Adipose tissue (tissue), 3 donors: Measurements from ENCODE around the gene SCN1B. TPM values are rescaled to one million over a fixed set of nuclear protein-coding genes. Genes with fewer than 3 reads are reported as not detected.
"Not testable (repeated sequence)": the region's sequence is repeated elsewhere in the genome, so short reads cannot be mapped to it uniquely, and the experiment has no call there.

Experiments
- H3K27ac ChIP-seq: one replicate; pipeline ENCODE4 v1.5.1; 2013; ENCODE audit warnings: low read depth, low read length
- WGBS, 3 donors: extraction: QIAGEN DNeasy Blood & Tissue Kit; methylation state at CpG; one replicate each; pipeline ENCODE4 v1.1.7; 2013; 5-methylcytosine and 5-hydroxymethylcytosine counted together
- polyA plus RNA-seq, 3 donors: library from polyadenylated mRNA; stranded (reverse); fragments of 200-250 nt; gene quantifications; one replicate each; pipeline ENCODE4 v1.2.3, GENCODE V29; 2013
- donor health status: healthy with polysubstance abuse.
- donor health status: Bipolar disorder and iron deficiency.
- donor health status: healthy.

SCN1B gene
- polyA plus RNA-seq, 3 donors: 5.2 to 22.5 (median 7.9) TPM

DNA sequence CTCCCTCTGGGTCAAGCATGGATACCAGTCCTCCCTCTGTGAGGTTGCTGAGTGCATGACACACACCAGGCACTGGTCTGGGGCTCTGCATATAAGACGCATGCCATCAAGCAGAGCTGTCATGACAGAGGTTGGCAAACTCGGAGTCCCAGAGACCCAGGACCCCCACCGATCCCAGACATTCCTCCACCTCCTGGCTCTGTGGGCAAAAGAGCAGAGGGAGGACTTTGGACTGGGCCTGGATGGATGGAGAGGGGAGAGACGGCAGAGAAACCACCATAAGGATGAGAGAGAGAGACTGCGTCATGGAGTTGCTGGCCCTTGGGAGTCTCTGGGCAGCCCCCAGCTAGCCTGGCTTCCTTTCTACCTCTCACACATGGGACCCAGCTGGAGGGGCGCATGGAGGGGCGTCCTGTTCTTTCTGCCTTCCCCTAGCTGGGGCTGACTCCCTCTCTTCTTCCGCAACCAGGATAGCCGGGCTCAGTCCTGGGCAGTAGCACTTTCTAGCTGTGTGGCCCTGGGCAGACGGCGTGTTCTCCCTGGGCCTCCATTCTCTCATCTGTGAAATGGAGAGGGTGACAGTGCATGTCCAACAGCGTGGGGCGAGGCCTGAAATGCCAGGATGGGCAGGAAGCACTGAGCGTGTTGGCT is 12.8 kb downstream of the SCN1B start:
- 53 to 91% (median 78%) methylated on average over 13 to 14 of the region's 14 CpGs for WGBS, 3 donors
- H3K27ac ChIP-seq: no peak overlapping the region

DNA sequence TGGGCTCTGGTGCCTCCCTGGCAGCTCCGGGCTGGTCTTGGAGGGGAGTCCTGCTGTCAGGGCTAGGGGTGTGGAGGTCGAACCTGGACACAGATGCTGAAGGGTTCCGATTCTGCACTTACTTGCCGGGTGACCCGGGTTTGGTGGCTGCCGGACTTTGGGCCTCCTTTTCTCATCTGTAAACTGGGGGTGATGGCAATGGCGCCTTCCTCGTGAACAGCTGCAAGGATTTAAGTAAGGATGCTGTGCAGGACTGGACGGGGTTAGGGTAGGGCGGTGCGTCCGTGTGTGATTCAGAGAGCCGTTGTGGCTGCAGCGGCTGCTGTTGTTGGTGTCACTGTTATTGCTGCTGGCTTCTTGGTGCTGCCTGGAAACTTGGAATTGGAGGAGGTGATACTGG is 13.6 kb downstream of the SCN1B start:
- no peak overlapping the region for H3K27ac ChIP-seq
- WGBS, 3 donors: 68 to 88% (median 87%) methylated on average over 13 to 14 of the region's 14 CpGs

DNA sequence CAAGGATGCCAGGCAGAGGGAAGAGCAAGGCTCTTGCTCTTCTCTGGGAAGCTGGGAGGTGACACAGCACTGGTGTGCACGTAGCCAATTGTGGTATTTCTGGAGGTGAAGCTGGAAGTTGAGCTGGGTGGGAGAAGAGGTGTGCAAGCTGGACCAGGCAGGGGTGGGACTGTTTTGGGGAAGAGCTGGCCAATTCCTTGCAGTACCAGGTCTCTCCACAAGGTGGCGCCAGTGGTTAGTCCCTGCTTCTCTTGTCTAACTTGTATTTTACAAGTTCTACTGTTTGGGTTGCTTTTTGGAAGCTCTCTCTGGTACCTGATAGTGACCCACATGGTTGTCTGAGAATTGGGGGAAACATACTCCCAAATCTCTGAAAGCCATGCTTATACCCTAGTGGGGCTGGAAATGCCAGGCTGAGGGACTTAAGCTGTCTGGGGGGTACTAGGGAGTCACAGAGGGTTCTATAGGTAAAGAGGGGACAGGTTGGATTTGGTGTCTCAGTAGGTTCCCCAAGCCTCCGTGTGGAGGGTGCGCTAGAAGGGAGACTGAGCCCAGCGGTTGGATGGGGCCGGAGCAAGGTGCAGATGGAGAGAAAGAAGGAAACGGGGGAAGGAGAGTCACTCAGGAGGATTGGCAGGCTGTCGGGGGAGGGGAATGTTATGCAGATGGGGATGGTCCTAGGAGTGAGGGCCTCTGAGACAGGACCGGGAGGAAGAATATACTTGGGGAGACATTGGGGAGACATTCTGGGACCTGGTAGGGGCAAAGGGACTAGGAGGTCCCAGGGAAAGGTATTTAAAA is 14.2 kb downstream of the SCN1B start:
- no peak overlapping the region for H3K27ac ChIP-seq
- WGBS, 3 donors: 54 to 61% (median 56%) methylated on average over 9 of the region's 9 CpGs

DNA sequence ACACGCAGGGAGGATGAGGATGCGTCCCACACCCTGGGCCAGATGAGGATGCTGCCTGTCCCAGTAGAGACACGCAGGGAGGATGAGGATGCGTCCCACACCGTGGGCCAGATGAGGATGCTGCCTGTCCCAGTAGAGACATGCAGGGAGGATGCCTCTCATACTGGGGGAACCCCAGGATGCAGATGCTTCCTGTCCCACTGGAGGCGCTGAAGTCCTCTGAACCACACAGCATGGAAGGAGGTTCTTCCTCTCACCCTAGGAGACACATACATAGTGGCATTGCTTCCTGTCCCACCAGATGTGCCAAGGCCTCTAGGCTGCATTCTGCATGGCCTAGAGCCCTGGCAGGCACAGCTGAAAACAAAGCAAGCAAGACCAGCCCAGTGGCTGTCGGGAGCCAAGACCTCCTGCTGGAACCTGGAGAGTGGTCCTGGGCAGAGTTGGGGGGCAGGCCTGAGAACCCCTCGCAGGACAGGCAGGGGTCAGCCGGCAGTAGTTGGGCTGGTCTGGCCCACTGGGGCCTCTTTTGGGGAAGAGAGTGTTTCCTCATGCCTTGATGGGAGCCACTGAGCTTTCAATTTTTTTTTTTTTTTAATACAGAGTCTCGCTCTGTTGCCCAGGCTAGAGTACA is 15.5 kb downstream of the SCN1B start:
- WGBS, 3 donors: 30 to 63% (median 32%) methylated on average over 10 of the region's 10 CpGs
- H3K27ac ChIP-seq: no peak overlapping the region

DNA sequence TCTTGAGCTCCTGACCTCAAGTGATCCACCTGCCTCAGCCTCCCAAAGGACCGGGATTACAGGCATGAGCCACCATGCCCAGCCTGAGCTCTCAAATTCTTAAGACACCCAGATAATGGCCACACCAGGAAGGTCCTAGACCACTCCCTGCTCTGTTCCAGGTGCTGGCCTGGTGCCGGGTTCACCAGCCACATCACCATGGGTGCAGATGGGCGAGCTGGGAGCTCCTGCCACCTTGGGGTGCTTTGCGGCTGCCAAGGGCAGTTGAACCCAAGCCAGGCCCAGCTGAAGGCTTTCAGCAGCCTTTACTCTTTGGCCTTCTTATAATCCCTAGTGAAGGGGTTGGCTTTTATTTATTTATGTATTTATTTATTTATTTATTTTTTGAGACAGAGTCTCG is 16.2 kb downstream of the SCN1B start:
- H3K27ac ChIP-seq: no peak overlapping the region
- WGBS, 3 donors: 59 to 91% (median 87%) methylated on average over 5 of the region's 5 CpGs

DNA sequence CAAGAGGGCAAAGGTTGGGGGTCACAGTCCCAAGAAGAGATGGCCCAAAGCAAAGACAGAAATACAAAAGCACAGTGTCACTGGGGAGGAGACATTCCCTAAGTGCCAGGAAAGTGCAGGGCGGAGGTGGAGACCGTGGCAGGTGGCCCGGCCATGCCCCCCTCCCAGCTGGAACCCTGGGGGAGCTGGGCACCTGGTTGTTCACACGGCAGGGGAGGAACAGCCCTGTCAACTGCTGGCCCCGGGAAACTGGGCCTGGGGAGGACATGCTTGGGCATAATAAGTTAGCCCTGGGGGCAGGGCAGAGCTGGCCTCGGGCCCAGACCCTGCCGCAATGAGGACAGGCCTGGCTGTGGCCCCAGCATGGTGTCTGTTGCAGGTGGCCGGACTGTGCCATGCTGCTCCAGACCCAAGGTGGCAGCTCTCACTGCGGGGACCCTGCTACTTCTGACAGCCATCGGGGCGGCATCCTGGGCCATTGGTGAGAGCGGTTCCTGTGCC is 18.7 kb downstream of the SCN1B start:
- no peak overlapping the region for H3K27ac ChIP-seq

DNA sequence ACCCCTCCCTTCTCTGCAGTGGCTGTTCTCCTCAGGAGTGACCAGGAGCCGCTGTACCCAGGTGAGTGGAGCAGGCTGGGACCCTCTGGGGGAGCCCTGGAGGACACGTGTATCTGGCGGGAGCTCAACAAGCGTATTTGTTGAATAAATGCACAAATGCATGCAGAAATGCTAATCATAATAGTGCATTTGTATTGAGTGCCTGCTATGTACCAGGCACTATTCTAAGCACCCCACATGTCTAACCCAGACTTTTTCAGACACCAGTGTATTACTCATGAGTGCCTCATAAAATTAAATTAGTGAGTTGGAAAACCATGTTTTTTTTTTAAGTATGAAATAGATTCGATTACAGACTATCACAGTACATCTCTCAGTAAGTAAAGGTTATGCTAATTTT is 19.2 kb downstream of the SCN1B start:
- WGBS, 3 donors: 33 to 89% (median 83%) methylated on average over 5 of the region's 5 CpGs
- H3K27ac ChIP-seq: no peak overlapping the region

More for the DNA sequence above, 18.7 kb downstream of the SCN1B start:
- 15 to 63% (median 62%) methylated on average over 12 of the region's 12 CpGs for whole genome bisulfite sequencing, 3 donors

DNA sequence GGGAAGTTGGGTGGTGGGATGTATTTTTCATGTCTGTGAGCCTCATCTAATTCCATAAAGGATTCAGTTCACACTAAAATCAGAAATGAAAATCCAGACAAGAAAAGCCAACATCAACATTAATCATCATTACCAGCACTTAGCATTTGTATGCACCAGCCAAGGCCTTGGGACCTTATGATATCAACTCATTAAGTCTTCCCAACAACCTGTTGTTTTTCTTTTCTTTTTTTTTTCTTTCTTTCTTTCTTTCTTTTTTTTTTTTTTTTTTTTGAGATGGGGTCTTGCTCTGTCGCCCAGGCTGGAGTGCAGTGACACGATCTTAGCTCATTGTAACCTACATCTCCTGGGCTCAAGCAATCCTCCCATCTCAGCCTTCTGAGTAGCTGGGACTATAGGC is 20.4 kb downstream of the SCN1B start:
- 95 to 100% (median 97%) methylated on average over 2 of the region's 2 CpGs for WGBS, 3 donors
- not testable (repeated sequence) for H3K27ac ChIP-seq

DNA sequence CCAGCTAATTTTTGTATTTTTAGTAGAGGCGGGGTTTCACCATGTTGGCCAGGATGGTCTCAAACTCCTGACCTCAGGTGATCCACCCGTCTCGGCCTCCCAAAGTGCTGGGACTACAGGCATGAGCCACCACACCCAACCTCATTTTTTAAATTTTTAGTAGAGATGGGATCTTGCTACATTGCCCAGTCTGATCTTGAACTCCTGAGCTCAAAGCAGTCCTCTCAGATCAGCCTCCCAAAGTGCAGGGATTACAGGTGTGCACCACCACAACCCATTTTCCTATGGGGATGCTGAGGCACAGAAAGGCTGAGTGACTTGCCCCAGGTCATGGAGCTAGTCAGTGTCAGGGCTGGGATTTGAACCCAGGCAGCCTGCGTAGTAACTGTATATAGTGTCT is 21.0 kb downstream of the SCN1B start:
- not testable (repeated sequence) for H3K27ac ChIP-seq
- 94 to 97% (median 94%) methylated on average over 4 of the region's 4 CpGs for WGBS, 3 donors

DNA sequence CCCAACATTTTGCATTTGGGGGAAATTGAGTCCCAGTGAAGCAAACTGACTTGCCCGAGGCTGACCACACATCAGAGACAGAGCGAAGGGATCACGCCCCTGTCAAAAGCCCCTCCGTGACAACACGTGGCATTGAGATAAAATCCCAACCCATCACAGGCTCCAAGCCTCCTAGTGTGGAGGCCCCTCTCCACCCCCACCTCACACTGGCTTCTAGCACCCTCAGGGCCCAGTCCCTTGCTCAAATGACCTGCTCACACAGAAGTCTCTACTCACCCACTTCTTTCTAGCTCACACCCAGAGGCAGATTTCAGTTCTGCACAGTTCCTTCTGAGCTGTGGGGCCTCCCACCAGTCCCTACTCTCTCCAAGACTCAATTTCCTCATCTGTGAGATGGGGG is 21.5 kb downstream of the SCN1B start:
- H3K27ac ChIP-seq: no peak overlapping the region
- WGBS, 3 donors: 86 to 93% (median 92%) methylated on average over 5 of the region's 5 CpGs

DNA sequence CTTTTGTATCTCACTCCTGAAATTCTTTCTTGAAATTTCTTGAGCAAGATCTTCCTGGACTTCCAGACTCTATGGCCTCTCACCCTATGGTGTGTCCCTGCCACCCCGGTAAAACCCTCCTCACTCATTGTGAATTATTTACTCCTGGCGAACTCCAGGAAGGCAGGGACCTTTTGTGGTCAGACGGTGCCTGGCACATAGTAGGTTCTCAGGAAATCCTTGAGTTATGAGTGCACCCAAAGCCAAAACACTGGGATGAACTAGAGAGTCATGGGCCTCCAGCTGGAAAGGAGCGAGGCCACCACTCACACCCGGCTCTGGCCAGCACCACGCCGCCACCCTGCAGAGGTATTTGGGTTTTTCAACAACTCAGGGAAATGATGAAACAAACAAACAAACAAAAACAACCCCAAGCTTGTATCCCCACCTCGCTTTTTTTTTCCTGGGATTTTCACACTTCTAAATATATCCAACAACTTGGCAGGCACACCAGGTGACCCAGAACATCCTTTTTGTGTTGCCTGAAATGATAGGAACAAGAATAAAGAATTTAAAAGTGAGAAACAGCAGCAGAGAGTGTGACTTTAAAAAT is 22.4 kb downstream of the SCN1B start:
- WGBS, 3 donors: 76 to 80% (median 79%) methylated on average over 8 of the region's 8 CpGs
- no peak overlapping the region for H3K27ac ChIP-seq

DNA sequence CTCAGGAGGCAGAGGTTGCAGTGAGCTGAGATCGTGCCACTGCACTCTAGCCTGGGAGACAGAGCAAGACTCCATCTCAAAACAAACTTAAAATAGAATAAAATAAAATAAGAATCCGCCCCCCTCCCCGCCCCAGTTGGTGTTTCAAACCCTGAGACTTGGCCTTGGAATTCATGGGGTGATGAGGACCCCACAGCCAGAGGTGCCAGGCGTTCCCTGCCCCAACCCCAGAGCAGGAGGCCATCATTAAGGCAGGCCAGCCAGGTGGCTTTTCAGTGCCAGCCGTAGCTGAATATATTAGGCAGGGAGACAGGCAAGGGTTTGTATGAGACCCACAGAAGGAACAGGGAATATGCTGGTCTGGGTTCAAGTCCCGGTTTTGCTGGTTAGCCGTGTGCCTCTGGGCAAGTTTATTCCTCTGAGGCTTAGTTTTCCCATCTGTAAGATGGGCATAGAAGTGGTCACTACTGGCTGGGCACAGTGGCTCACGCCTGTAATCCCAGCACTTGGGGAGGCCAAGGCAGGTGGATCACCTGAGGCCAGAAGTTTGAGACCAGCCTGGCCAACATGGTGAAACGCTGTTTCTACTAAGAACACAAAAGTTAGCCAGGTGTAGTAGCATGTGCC is 23.5 kb downstream of the SCN1B start:
- 80 to 92% (median 88%) methylated on average over 9 of the region's 9 CpGs for WGBS, 3 donors
- no peak overlapping the region for H3K27ac ChIP-seq

DNA sequence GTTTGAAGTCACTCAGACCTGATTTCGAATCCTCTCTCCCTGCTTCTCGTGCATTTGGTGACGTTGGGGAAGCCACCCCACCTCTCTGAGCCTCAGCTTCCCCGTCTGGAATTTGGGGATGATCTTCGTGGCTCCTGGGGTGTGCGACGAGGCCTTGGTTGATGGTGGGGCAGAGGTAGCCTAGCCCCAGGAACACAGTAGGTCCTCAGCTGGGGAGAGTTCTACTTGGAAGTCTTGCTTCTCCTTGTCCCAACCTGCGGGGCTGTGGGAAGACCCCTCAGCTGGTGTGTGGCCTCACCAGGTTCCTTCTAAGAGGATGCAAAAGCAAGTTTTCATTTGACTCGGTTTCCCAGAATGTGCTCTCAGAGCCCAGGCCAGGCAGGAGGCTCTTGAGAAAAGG is 24.4 kb downstream of the SCN1B start:
- WGBS, 3 donors: 91 to 100% (median 94%) methylated on average over 9 of the region's 9 CpGs

DNA sequence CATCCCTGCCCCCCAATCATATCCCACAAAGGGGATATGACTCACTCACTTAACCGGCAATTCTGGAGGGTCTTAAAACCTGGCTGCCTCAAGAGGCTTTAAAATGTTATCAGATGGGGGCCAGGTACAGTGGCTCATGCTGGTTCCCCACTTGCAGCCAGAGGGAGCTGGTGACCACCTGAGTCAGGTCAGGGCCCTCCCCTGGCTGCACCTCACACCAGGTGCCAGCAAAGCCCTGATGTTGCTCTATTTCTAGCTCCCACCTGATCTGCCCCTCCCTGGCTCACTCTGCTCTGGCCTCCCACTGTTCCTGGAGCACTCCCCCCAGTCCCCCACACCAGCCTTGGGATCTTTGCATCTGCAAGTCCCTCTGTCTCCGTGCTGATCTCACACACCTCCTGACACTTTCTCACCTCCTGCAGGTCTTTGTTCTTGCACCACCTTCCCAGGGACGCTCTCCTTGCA is 25.5 kb downstream of the SCN1B start:
- 36 to 42% (median 40%) methylated on average over 3 of the region's 3 CpGs for WGBS, 3 donors
- H3K27ac ChIP-seq: no peak overlapping the region

More for the DNA sequence above, 24.4 kb downstream of the SCN1B start:
- no peak overlapping the region for H3K27ac ChIP-seq

DNA sequence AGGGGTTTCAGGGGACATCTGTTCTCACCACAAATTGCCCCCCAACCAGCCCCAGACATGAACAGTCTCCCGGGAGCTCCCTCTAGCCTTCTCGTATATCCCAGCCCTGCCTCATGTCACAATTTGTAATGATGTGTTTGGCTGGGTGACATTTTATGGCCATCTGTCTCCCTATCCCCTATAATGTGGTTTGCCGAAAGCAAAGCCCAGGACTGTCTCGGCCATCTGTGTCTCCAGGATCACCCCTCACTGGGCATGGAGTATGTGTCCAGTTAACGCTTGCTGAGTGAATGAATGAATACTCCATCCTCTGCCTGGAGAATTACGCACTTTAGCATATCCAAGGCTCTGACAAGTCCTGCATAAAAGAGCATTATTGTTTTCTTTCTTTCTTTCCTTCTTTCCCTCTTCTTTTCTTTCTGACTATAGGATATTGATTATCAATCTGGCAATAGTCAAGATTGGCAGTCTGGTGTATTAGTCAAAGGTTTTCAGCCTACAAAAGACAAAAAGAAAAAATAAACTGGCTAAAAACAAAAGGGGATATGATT is 26.3 kb downstream of the SCN1B start:
- 75 to 85% (median 80%) methylated on average over 6 of the region's 6 CpGs for WGBS, 3 donors
- H3K27ac ChIP-seq: no peak overlapping the region

DNA sequence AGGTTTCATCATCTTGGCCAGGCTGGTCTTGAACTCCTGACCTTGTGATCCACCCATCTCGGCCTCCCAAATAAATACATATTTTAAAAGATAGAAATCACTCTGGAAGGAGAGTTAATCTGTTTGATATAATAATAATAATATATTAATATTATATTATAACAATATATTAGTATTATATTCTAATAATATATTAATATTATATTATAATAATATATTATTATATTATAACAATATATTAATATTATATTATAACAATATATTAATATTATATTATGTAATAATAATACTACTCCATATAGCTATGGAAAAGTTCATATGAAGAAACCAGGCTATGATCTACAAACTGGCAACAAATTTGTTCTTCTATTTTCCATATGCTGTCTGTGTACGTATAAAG is 28.1 kb downstream of the SCN1B start:
- 81 to 86% (median 85%) methylated on average over 2 of the region's 2 CpGs for WGBS, 3 donors
- no peak overlapping the region for H3K27ac ChIP-seq

DNA sequence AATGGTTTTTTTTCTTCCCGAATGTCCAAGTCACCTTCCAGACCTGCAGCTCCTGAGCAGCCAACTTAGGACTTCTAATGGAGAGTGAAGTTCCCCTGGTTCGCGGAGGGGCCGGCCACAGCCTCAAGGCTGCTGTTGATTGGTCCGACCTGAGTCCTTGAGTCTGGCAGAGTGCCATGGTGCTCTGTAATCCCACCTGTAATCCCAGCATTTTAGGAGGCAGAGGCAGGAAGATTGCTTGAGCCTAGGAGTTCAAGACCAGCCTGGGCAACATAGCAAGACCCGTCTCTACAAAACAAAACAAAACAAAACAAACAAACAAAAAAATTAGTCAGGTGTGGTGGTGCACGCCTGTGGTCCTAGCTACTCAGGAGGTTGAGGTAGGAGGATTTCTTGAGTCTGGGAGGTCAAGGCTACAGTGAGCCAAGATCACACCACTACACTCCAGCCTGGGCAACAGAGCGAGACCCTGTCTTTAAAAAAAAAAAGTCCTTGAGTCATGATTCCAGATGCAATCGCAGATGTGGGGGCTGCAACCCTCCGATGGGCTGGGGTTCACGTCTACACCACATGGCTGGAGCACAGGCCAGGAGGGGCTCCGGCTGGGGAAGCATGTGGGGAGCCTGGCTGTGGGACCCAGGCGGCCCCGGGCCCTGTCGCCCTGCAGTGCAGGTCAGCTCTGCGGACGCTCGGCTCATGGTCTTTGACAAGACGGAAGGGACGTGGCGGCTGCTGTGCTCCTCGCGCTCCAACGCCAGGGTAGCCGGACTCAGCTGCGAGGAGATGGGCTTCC is 28.9 kb downstream of the SCN1B start:
- 84 to 92% (median 90%) methylated on average over 26 of the region's 26 CpGs for WGBS, 3 donors
- no peak overlapping the region for H3K27ac ChIP-seq

DNA sequence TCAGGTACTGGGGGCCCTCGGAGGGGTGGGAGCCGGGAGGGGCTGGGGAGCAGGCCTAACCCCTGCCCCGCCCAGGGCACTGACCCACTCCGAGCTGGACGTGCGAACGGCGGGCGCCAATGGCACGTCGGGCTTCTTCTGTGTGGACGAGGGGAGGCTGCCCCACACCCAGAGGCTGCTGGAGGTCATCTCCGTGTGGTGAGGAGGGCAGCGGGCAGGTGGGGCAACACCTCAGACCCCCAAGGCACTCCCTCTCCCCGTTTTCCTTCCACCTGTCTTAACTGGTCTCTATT is 29.5 kb downstream of the SCN1B start:
- H3K27ac ChIP-seq: no peak overlapping the region
- 88 to 89% (median 89%) methylated on average over 15 of the region's 15 CpGs for WGBS, 3 donors
